ENCODE data around the gene HBZ.
"Not testable (repeated sequence)": the region's sequence is repeated elsewhere in the genome, so short reads cannot be mapped to it uniquely, and the experiment has no call there.

HBZ gene

DNA sequence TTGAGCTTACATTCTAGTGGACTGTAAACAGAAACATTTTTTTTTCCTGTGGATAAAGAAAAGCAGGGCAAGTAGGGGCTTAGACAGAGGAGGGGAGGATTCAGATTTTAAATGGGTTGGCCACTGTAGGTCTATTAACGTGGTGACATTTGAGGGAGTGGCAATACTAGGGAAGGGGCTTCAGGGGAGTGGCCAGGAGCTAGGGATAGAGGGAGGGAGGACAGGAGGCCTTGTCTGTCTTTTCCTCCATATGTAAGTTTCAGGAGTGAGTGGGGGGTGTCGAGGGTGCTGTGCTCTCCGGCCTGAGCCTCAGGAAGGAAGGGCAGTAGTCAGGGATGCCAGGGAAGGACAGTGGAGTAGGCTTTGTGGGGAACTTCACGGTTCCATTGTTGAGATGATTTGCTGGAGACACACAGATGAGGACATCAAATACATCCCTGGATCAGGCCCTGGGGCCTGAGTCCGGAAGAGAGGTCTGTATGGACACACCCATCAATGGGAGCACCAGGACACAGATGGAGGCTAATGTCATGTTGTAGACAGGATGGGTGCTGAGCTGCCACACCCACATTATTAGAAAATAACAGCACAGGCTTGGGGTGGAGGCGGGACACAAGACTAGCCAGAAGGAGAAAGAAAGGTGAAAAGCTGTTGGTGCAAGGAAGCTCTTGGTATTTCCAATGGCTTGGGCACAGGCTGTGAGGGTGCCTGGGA is 6.8 kb downstream of the HBZ start:
- no peak for DNase-seq (ENCODE audit: low read depth)
- H3K4me3 ChIP-seq (ENCODE audit: control insufficient read depth, low read depth, low read length), result no peak overlapping the region
- no peak for TF ChIP-seq CTCF (IDR thresholded peaks at IDR 0.05; ENCODE audit: control insufficient read depth, insufficient read depth, low read depth, low read length, missing control alignments)

DNA sequence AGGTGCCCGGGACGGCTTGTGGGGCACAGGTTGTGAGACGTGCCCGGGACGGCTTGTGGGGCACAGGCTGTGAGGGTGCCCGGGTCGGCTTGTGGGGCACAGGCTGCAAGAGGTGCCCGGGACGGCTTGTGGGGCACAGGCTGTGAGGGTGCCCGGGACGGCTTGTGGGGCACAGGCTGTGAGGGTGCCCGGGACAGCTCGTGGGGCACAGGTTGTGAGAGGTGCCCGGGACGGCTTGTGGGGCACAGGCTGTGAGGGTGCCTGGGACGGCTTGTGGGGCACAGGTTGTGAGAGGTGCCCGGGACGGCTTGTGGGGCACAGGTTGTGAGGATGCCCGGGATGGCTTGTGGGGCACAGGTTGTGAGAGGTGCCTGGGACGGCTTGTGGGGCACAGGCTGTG is 7.8 kb downstream of the HBZ start:
- not testable (repeated sequence) for DNase-seq (ENCODE audit: low read depth); H3K4me3 ChIP-seq (ENCODE audit: control insufficient read depth, low read depth, low read length)

DNA sequence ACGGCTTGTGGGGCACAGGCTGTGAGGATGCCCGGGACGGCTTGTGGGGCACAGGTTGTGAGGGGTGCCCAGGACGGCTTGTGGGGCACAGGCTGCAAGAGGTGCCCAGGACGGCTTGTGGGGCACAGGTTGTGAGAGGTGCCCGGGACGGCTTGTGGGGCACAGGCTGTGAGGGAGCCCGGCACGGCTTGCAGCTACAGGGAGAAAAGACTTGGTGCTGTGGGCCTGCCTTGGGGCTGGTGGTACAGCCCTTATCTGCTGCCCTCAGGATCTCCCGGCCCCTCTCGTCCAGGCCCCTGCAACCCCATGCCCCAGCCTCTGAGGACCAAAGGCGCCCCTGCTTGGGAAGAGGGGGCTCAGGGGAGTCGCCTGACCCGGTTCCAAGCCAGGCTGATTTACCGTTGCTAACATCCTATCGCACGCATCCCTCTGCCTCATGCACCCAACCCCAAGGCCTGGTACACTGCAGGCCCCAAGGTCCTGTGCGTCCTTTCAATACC is 8.3 kb downstream of the HBZ start:
- TF ChIP-seq CTCF (IDR thresholded peaks at IDR 0.05; ENCODE audit: control insufficient read depth, insufficient read depth, low read depth, low read length, missing control alignments), result no peak

GRCh38 chr16:162271-162991 is 10.0 kb downstream of the HBZ start:
- DNase-seq (ENCODE audit: low read depth), result no peak
- TF ChIP-seq CTCF (IDR thresholded peaks at IDR 0.05; ENCODE audit: control insufficient read depth, insufficient read depth, low read depth, low read length, missing control alignments), result no peak
- H3K4me3 ChIP-seq (ENCODE audit: control insufficient read depth, low read depth, low read length), result no peak overlapping the region

More for the DNA sequence above, 8.3 kb downstream of the HBZ start:
- no peak for DNase-seq (ENCODE audit: low read depth)
- H3K4me3 ChIP-seq (ENCODE audit: control insufficient read depth, low read depth, low read length), result no peak overlapping the region

DNA sequence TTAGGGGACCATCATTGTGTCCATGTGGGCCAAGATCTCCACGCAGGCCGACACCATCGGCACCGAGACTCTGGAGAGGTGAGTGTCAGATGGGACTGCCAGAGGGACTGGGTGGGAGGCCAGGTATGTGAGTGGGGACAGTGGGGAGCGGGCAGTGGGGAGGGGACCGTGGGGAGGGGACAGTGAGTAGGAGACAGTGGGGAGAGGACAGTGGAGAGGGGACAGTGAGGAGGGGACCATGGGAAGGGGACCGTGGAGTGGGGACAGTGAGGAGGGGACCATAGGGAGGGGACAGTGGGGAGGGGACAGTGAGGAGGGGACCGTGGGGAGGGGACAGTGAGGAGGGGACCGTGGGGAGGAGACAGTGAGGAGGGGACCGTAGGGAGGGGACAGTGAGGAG is 10.7 kb downstream of the HBZ start:
- not testable (repeated sequence) for H3K4me3 ChIP-seq (ENCODE audit: control insufficient read depth, low read depth, low read length); DNase-seq (ENCODE audit: low read depth)

DNA sequence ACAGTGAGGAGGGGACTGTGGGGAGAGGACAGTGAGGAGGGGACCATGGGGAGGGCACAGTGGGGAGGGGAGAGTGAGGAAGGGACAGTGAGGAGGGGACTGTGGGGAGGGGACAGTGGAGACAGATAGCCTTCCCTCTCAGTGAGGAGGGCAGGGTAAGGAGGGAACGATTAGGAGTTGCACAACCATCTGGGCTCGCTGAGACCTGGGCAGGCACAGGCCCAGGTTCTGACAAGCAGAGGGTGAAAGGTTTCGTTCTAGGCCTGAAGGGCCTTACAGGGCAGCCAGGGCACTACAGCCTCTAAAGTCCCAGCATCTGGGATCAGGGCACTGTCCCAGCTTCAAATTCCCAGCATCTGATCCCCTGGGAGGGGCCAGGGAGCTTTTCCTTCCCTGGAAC is 11.3 kb downstream of the HBZ start:
- not testable (repeated sequence) for H3K4me3 ChIP-seq (ENCODE audit: control insufficient read depth, low read depth, low read length); DNase-seq (ENCODE audit: low read depth)

DNA sequence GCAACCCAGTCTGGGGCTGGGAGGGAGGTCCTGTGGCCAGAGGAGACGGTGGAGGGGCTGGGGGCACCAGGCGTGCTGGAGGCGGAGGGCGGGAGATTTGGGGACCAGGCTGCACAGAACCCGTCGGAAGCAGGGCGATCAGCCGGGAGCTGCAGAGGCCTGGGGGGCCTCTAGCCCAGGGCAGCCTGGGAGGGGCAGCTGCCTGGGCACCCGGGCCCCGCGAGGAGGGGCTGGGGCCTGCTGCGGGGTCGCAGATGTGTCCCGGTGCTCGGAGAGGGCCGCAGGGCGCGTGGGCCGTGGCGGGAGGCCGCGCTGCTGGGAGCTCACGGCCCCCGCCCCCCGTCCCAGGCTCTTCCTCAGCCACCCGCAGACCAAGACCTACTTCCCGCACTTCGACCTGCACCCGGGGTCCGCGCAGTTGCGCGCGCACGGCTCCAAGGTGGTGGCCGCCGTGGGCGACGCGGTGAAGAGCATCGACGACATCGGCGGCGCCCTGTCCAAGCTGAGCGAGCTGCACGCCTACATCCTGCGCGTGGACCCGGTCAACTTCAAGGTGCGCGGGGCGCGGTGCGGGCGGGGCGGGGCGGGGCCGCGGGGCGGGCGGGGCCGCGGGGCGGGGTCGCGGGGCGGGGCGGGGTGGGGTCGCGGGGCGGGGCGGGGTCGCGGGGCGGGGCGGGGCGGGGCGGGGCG is 11.8 kb downstream of the HBZ start:
- not testable (repeated sequence) for DNase-seq (ENCODE audit: low read depth); H3K4me3 ChIP-seq (ENCODE audit: control insufficient read depth, low read depth, low read length)

DNA sequence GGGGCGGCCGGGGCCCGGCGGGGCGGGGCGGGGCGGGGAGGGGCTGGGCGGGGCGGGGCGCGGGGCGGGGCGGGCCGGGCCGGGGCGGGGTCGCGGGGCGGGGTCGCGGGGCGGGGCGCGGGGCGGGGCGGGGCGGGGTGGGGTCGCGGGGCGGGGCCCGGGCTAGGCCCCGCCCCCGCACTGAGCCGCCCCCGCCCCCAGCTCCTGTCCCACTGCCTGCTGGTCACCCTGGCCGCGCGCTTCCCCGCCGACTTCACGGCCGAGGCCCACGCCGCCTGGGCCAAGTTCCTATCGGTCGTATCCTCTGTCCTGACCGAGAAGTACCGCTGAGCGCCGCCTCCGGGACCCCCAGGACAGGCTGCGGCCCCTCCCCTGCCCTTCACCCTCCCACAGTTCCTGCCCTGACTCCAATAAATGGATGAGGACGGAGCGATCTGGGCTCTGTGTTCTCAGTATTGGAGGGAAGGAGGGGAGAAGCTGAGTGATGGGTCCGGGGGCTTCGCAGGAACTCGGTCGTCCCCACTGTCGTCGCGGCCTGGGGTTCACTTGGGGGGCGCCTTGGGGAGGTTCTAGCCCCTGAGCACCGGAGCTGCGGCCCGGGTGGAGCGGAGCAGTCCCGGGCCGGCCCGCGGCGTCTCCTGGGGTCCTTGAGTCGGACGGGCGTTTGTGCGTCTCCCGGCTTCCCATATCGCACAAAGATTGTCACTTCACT is 12.5 kb downstream of the HBZ start:
- no peak for DNase-seq (ENCODE audit: low read depth)
- no peak for TF ChIP-seq CTCF (IDR thresholded peaks at IDR 0.05; ENCODE audit: control insufficient read depth, insufficient read depth, low read depth, low read length, missing control alignments)
- no peak overlapping the region for H3K4me3 ChIP-seq (ENCODE audit: control insufficient read depth, low read depth, low read length)

All from AG09309 (cell line).